Inferior parietal cortex (tissue), 1 donor: ENCODE measurements around the gene CCDC177.

ENCODE experiments used
- DNase-seq: peaks from one replicate; pipeline ENCODE4 v3.0.0-alpha.2; 2016; ENCODE audit errors: extremely low spot score

The CCDC177 gene

GRCh38 chr14:69569859-69570258, 4.8 kb downstream of the CCDC177 start:
- no peak for DNase-seq

DNA sequence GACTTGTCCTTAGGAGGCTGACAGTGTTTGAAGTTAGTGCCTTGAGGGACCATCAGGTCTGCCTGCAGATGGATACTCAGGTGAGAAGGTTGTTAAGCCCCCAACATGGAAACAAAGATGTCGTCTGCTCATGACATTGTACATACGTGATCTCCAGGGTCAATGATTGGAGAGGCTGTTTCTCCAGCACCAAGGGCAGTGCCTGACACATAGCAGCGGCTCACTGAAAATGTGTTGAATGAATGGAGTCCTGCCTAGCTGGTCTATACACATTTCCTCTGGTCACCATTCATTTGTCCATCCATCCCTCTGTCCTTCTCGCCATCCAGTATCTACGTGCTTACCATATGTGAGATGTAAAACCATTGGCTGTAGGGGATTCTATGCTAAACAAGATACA, 7.1 kb downstream of the CCDC177 start:
- no peak for DNase-seq

DNA sequence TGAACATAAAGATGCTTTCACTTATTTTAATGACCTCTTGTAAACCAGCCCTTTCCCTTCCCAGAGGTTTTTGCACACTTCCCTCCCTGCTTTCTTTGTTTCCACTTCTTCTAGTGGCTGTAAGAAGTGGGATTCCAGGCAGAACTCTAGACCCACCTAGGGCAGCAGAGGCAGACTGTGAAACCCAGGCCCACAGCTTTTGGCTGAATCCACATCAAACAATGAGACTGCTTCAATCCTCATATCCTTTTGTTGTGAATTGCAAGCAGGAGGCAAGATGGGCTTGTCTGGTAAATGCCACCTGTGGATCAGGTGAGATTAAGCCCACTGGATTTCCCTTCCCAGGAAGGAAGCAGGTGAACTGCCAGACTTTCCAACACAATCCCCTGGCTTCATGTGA, 12.8 kb downstream of the CCDC177 start:
- no peak for DNase-seq

DNA sequence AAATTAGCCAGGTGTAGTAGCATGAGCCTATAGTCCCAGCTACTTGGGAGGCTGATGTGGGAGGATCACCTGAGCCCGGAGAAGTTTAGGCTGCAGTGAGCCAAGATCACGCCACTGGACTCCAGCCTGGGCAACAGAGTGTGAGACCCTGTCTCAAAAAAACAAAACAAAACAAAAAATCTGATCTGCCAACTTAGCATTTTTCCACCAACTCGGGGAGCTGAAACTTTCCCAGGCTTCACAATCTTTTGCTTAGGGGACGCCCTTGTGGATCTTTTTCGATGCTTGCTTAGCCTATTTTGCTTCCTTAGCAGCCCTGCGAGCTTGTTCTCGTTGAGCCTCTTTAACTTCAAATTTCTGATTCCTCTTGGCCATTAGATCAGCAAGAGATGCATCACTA, 13.8 kb downstream of the CCDC177 start:
- no peak for DNase-seq

- peak; percentile 47 for DNase-seq
Measured at GRCh38 chr14:69559581-69560011, 15.1 kb downstream of the CCDC177 start.

GRCh38 chr14:69558774-69559173, 15.9 kb downstream of the CCDC177 start:
- no peak for DNase-seq

DNA sequence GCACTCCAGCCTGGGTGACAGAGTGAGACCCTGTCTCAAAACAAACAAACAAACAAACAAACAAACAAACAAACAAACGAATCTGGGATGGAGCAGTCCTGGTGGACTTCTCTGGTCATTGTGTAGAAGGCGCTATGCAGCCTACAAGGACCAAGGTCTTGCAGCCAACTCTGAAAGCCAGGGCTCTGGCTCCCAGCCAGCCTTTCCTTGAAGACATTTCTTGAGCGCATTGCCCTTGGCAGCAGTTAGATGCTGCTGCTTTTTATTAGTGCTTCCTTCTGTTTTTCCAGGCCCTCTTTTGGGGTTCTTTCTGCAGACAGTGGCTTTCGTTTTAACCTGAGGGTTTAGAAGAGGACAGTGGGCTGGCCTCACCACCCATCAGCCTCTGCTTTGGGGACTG, 20.2 kb downstream of the CCDC177 start:
- DNase-seq: no peak

- DNase-seq: no peak
Measured at GRCh38 chr14:69553252-69553651, 21.4 kb downstream of the CCDC177 start.

- DNase-seq: no peak
Measured at GRCh38 chr14:69551511-69551910, 23.2 kb downstream of the CCDC177 start.

GRCh38 chr14:69548566-69548965, 26.1 kb downstream of the CCDC177 start:
- DNase-seq: no peak

DNA sequence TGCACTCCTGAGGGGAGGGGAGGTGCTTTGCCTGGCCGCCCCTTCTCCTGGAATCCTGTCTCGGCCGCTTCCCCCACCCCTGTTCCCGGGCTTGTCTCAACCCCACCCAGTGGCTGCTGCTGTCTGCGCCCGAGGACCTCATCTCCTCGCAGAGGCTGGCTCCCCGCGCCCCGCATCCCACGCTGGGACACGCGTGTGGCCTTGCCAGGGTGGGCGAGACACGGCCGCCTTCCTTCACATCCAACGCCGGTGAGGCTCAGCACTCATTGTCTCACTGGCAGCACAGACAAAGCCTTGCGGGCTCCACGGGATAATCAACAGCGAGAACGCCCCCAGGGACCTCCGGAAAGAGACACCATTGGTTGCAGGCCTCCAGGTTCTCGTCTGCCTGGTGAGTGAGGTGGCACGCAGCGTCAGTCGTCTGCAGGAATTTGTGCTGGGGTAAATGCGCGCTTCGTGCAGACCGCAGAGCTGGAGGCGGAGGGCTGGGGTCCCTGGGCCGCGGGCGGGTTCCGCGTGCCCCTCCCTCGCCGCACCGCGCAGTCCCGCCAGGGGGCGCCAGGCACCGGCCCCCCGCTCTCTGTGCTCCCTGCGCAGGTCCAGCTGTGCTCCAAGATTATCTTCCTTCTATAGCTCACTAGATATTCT, 26.8 kb downstream of the CCDC177 start:
- no peak for DNase-seq

DNA sequence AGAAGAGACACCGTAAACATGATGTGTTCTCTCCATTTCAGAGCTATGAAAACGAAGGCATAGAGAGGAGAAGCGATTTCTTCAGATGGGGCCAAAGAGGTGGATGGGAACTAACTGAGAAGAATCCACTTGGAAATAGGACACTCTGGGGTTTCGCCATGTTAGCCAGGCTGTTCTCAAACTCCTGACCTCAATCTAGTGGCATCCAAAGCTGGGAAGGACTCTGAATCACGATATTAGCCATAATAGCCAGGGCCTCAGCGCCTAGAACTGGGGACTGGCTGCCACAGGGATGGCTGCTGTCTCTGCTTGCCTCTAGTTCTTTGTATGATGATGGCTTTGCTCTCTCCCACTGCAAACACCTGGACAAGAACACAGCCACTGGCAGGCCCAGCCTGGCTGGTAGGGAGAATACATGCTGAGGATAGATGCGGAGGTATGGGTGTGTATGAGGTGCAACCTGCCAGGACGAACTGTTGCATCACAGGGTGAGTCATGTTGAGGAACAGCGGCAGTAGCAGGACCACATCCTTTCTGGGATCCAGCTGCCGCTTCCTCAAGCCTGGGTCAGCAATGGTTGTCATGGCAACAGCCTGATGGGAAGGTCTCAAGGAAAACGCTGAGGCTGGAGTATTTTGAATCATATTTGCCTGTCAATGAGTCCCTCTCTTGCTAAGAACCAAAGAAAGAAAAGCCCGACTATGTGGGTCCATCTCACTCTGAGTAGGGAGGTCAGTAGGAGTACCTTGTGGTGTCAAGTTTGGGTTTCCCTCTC, 31.1 kb downstream of the CCDC177 start:
- DNase-seq: no peak

GRCh38 chr14:69542311-69542710, 32.4 kb downstream of the CCDC177 start:
- no peak for DNase-seq

GRCh38 chr14:69540654-69541335, 33.9 kb downstream of the CCDC177 start:
- DNase-seq: no peak

DNA sequence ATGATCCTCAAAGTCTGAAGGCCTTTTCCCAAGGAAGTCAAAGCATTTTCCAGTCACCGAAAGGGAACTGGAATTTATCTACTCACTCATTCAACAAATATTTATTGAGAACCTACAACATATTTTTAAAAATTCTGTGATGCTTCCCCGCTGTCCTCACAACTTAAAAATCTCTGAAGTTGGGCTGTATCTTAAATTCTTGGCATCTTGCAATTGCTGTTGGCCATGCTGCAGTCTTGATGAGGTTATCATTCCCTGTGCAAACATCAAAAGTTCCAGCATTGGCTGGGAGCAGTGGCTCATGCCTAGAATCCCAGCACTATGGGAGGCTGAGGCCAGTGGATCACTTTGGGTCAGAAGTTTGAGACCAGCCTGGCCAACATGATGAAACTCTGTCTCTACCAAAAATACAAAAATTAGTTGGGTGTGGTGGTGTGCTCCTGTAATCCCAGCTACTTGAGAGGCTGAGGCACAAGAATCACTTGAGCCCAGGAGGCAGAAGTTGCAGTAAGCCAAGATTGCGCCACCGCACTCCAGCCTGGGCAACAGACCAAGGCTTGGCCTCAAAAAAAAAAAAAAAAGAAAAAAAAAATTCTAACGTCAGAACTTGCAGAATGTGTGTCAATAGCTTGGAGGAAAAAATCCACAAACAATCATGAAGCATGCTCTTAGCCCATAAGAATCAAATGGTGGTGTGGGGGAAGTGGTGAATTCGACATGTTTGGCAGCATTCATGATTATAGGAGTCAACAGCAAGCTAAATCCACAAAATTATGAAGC, 34.9 kb downstream of the CCDC177 start:
- DNase-seq: no peak

GRCh38 chr14:69538766-69539165, 35.9 kb downstream of the CCDC177 start:
- no peak for DNase-seq

GRCh38 chr14:69537900-69538299, 36.8 kb downstream of the CCDC177 start:
- no peak for DNase-seq

DNA sequence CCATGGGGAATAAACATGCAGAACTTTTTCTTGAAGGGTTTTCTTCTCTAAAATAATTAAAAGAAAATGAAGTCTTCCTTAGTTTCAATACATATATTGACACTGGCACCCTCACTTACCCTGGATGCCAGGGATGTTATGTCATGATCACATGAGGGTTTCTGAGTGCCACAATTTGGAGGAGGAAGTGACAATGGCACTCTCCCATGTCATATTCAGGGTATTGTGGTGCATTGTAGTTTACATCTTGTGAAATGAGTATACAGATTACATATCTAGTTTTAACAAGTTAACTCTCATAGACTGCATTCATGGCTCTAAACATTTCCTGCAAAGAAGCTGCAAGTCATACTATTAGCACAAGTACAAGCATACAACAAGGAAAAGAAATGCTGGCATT, 37.7 kb downstream of the CCDC177 start:
- no peak for DNase-seq

- DNase-seq: peak; percentile 66
Measured at GRCh38 chr14:69535230-69535848, 39.3 kb downstream of the CCDC177 start.

- DNase-seq: no peak
Measured at GRCh38 chr14:69532561-69533340, 41.9 kb downstream of the CCDC177 start.

GRCh38 chr14:69531135-69531534, 43.5 kb downstream of the CCDC177 start:
- DNase-seq: no peak
